Naive thymus-derived CD4-positive, alpha-beta T cell (primary cell): ENCODE data around the gene DUSP6. TPM values are rescaled to one million over a fixed set of nuclear protein-coding genes. Genes with fewer than 3 reads are reported as not detected.

Experiments
- ATAC-seq: fragments of 150-1000 bp; cut with Tn5 transposase; 2 replicates; pipeline ENCODE4 v1.10.0; 2021; ENCODE audit warnings: mild to moderate bottlenecking, moderate library complexity
- CTCF ChIA-PET: fragments of 350-600 bp; sonication (Branson Sonifier 250); formaldehyde crosslinking; loops from one replicate; lab custom pipeline; 2021; ENCODE audit warnings: antibody characterized with exemption; lab: Charles Lee
- POLR2A ChIA-PET: fragments of 350-600 bp; sonication (Branson Sonifier 250); formaldehyde crosslinking; loops from one replicate; lab custom pipeline; 2021; ENCODE audit warnings: antibody characterized with exemption, inconsistent platforms; lab: Charles Lee
- DNase-seq, 9 donors: peaks; one replicate each; pipeline versions ENCODE4 v3.0.0 to v3.0.0-alpha.2; 2020 to 2022; ENCODE audit warnings: mixed read lengths in 1 of 9
- H3K27ac ChIP-seq: one replicate; pipeline ENCODE4 v1.7.0; 2013; ENCODE audit warnings: mild to moderate bottlenecking, low read depth, low read length, moderate library complexity
- H3K27me3 ChIP-seq, 2 donors: one replicate each; pipeline ENCODE4 v1.7.0; 2013; ENCODE audit warnings: low read length in 2 of 2, mild to moderate bottlenecking in 2 of 2, moderate library complexity in 2 of 2; ENCODE audit not compliant: control insufficient read depth in 2 of 2, insufficient read depth in 2 of 2
- H3K36me3 ChIP-seq, 3 experiments: 1 replicate in 2 of 3; 2 replicates in 1 of 3; pipeline ENCODE4 v1.7.0; 2013; ENCODE audit warnings: low read length in 3 of 3, mild to moderate bottlenecking in 3 of 3, moderate library complexity in 1 of 3; ENCODE audit not compliant: insufficient read depth in 3 of 3, control insufficient read depth in 2 of 3
- H3K4me1 ChIP-seq, 2 donors: one replicate each; pipeline ENCODE4 v1.7.0; 2013; ENCODE audit warnings: low read length in 2 of 2, mild to moderate bottlenecking in 2 of 2, moderate library complexity in 1 of 2; ENCODE audit not compliant: control insufficient read depth in 2 of 2, insufficient read depth in 2 of 2
- H3K4me3 ChIP-seq: 2 replicates; pipeline ENCODE4 v1.7.0; 2013; ENCODE audit warnings: mild to moderate bottlenecking, low read length
- H3K9me3 ChIP-seq, 3 experiments: 1 replicate in 2 of 3; 2 replicates in 1 of 3; pipeline ENCODE4 v1.7.0; 2013; ENCODE audit warnings: low read length in 3 of 3; ENCODE audit not compliant: control insufficient read depth in 2 of 3
- H3K27ac Mint-ChIP-seq, 9 donors: one replicate each; pipeline ENCODE4 v1.8.0; 2020 to 2022; ENCODE audit warnings: mixed read lengths in 9 of 9, mild to moderate bottlenecking in 8 of 9, moderate library complexity in 5 of 9, inconsistent platforms in 2 of 9
- H3K27me3 Mint-ChIP-seq, 5 donors: one replicate each; pipeline ENCODE4 v1.8.0; 2021 to 2022; ENCODE audit warnings: mixed read lengths in 5 of 5, mild to moderate bottlenecking in 1 of 5
- H3K36me3 Mint-ChIP-seq, 5 donors: one replicate each; pipeline ENCODE4 v1.8.0; 2020 to 2022; ENCODE audit warnings: mixed read lengths in 5 of 5, mild to moderate bottlenecking in 3 of 5, inconsistent platforms in 1 of 5
- H3K4me1 Mint-ChIP-seq, 7 donors: one replicate each; pipeline ENCODE4 v1.8.0; 2020 to 2022; ENCODE audit warnings: mixed read lengths in 7 of 7, mild to moderate bottlenecking in 3 of 7, inconsistent platforms in 1 of 7
- H3K4me3 Mint-ChIP-seq, 10 donors: one replicate each; pipeline ENCODE4 v1.8.0; 2020 to 2022; ENCODE audit warnings: mild to moderate bottlenecking in 10 of 10, mixed read lengths in 10 of 10, moderate library complexity in 6 of 10, inconsistent platforms in 2 of 10
- H3K9me3 Mint-ChIP-seq, 11 donors: one replicate each; pipeline ENCODE4 v1.8.0; 2020 to 2022; ENCODE audit warnings: mixed read lengths in 11 of 11, mild to moderate bottlenecking in 4 of 11, inconsistent platforms in 1 of 11, moderate library complexity in 1 of 11
- intact Hi-C, 2 donors: fragments of 100-400 bp; cut with micrococcal nuclease; formaldehyde crosslinking; loops; one replicate each; pipeline ENCODE4 v1.15.1; 2023
- polyA plus RNA-seq, 2 donors: library from polyadenylated mRNA; unstranded; fragments of 300-500 nt; fragmentation: Illumina TruSeq; gene quantifications; one replicate each; pipeline ENCODE4 v1.2.3, GENCODE V29; 2021
- total RNA-seq, 6 experiments: library from RNA in 5 of 6; stranded (reverse) in 5 of 6; gene quantifications; 1 replicate in 5 of 6; 2 replicates in 1 of 6; pipeline ENCODE4 v1.2.3 and lab custom pipeline; 2021 to 2026

Gene DUSP6
- total and polyA plus RNA-seq, 7 experiments from 2014 or later = 0.45 to 225 (median 2.8) TPM

DNA sequence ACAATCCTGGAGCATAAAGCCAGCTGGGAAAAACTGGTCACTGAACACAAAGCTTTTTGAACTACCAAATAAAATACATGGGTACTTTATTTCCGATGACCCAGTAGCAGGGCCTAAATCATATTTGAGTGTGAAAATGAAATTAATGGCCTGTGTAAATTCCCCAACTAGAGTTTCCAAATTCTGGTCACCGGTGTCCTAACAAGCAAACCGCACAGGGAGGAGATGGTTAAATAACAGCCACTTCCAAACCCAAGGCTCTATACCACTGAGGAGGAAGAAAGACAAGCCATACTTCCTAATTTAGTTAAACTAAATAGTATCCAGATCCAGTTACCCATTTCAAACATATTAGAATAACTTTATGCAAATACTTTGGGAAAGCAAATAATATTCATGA is 40.1 kb upstream of the DUSP6 start:
- H3K4me1 ChIP-seq = peaks cover 4 to 10% of the 10 kb centered on the region in 2 donors
- peaks cover 0 to 2% (median 0%) of the 10 kb centered on the region in 11 donors for H3K9me3 Mint-ChIP-seq
- ChIA-PET CTCF (no interaction called here), POLR2A (no interaction called here)
- H3K27ac ChIP-seq = no peak overlapping the region
- no peak overlapping the region for H3K27ac Mint-ChIP-seq
- H3K27me3 ChIP-seq = no peaks in the 10 kb centered on the region
- H3K36me3 ChIP-seq = no peaks in the 10 kb centered on the region
- no peak overlapping the region for H3K4me3 ChIP-seq
- DNase-seq (no peak), ATAC-seq (no peak)
- no peaks in the 10 kb centered on the region for H3K9me3 ChIP-seq
- intact Hi-C loops = no loop called here
- peaks cover 15 to 32% (median 26%) of the 10 kb centered on the region in 7 donors for H3K4me1 Mint-ChIP-seq
- H3K27me3 Mint-ChIP-seq = no peaks in the 10 kb centered on the region
- peaks cover 0 to 13% (median 4%) of the 10 kb centered on the region in 5 donors for H3K36me3 Mint-ChIP-seq
- no peak overlapping the region for H3K4me3 Mint-ChIP-seq

DNA sequence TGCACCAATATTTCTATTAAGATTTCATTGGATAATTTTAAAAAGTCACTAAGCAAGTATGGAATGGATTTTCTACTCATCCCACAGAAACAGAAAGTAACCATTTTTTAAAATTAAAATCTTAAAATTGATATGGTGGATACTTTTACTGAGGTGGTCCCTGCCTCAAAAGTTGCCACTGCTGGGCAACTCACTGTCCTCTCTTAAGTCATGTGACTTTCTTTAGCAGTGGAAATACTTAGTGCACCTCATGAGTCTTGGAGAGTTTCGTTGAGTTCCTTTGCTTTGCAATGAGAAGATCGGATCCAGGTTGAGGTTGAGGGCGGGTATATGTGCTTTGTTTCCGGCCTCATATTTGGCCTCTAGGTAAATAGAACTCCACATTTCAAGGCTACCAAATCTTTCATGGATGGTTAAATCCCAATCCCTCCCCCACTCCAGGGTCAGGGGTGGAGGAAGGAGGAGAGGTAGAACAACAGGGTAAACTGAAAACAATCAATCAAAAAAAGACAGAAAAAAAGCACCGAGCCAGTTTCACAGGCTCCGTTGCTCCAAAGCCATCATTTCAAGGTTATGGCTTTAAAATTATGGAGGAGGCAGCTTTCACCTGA is 39.5 kb upstream of the DUSP6 start:
- H3K4me3 Mint-ChIP-seq = no peak overlapping the region
- H3K36me3 Mint-ChIP-seq = peaks cover 0 to 14% (median 4%) of the 10 kb centered on the region in 5 donors
- no peaks in the 10 kb centered on the region for H3K27me3 Mint-ChIP-seq
- intact Hi-C loops = no loop called here
- ChIA-PET POLR2A (no interaction called here), CTCF (no interaction called here)
- H3K4me1 ChIP-seq = peaks cover 0 to 9% of the 10 kb centered on the region in 2 donors
- no peaks in the 10 kb centered on the region for H3K9me3 ChIP-seq
- peaks cover 15 to 30% (median 21%) of the 10 kb centered on the region in 7 donors for H3K4me1 Mint-ChIP-seq
- H3K27ac ChIP-seq = no peak overlapping the region
- H3K36me3 ChIP-seq = no peaks in the 10 kb centered on the region
- ATAC-seq (no peak), DNase-seq (no peak)
- H3K27ac Mint-ChIP-seq = no peak overlapping the region
- no peaks in the 10 kb centered on the region for H3K27me3 ChIP-seq
- H3K4me3 ChIP-seq = no peak overlapping the region
- peaks cover 0 to 2% (median 0%) of the 10 kb centered on the region in 11 donors for H3K9me3 Mint-ChIP-seq

DNA sequence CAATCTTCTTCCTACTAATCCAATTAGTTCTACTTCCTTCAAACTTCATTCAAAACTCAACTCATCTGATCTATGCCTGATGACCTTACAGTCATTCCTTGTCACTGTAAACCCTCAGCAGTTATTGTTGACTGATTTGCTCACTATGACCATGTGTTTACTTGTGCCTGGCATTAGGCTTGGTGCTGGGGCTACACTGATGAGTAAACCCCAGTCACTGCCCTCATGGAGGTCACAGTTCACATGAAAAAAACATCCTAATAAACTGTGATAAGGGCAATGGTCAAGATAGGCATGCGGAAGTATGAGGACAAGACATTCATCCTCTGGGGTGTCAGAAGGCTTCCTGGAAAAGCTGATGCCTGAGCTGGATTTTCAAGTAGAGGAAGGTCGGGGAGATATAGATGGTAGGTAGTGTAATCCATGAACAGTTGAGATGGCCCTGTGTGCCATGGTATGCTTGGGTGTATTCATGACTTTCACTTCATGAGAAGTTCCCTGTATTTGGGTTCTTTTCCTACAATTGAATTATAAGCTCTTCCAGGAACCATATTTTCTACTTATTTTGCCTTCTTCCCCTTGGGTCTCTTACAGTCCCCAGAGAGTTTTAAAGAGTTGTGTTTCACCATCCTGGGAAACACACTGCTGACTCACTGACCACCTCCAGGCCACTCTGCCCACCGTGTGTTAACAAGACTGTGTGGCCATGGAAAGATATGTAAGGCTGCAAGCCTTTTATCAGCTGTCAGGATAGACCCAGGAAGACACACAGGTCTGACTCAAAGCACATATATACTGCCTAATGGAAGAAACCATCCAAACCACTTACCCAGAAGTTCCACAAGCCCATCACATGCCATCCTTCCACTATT is 38.7 kb upstream of the DUSP6 start:
- Mint-ChIP-seq H3K36me3 (peaks cover 0 to 15% (median 4%) of the 10 kb centered on the region in 5 donors), H3K4me1 (peaks cover 14 to 29% (median 18%) of the 10 kb centered on the region in 7 donors), H3K27ac (peak overlapping the region in 2 of 9 donors; percentile 2 to 3), H3K4me3 (no peak overlapping the region), H3K9me3 (peaks cover 0 to 2% (median 0%) of the 10 kb centered on the region in 11 donors), H3K27me3 (no peaks in the 10 kb centered on the region)
- no peaks in the 10 kb centered on the region for H3K9me3 ChIP-seq
- peak; percentile 38 for ATAC-seq
- ChIA-PET POLR2A (no interaction called here), CTCF (interaction anchor here (0.5 to 0.6 kb wide), 2 partner anchors 56 to 226 kb away, joined by 3 to 4 read pairs; no protein-coding TSS in a partner anchor)
- DNase-seq = no peak
- no peaks in the 10 kb centered on the region for H3K27me3 ChIP-seq
- H3K4me3 ChIP-seq = no peak overlapping the region
- intact Hi-C loops = no loop called here
- H3K27ac ChIP-seq = no peak overlapping the region
- no peaks in the 10 kb centered on the region for H3K36me3 ChIP-seq
- H3K4me1 ChIP-seq = peaks cover 0 to 9% of the 10 kb centered on the region in 2 donors

DNA sequence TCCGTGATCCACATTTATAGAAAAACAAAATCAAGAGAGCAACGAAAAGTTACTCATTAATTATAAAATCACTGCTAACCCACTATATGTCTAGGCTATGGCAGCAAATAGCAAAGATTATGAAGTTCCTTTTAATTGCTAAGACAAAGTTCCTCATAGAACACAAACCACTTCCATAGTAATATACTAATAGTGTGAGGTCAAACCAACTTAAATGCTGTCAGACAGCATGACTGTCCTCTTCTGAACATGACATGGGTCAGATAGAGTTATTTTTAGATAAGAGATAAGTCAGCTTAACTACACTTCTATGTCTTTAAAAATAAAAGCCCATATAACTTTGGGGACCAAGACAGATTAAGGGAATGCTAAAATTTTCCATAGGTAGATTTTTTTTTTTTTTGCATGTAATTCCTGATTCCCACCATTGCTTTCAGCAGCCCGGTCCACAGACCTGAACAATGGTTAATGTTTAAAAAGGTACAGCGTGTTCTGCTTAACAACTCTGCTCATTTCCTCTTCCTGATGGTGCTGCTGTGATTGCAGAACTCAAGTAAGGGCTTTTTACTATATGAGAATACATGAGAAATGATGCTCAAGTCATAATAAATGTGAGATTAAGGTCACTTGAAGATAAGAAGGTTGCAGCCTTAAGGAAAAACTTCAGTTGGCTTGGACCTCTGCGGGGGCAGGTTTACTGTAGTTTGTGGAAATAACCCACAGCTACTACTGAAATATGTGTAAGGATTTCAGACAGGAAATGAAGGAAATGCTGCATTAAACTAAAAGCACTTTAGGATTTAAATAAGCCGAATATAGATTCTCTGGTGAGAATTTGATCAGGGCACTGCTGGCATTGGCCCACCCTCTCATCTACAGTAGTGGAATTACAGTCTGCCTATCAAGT is 37.7 kb upstream of the DUSP6 start:
- peaks cover 0 to 9% of the 10 kb centered on the region in 2 donors for H3K4me1 ChIP-seq
- H3K4me3 ChIP-seq = no peak overlapping the region
- peaks cover 0 to 15% (median 4%) of the 10 kb centered on the region in 5 donors for H3K36me3 Mint-ChIP-seq
- peak overlapping the region in 1 of 9 donors; percentile 41 for H3K27ac Mint-ChIP-seq
- ChIA-PET POLR2A (interaction anchor here (0.6 kb wide), 1 partner anchor 327 kb away, joined by 3 read pairs; no protein-coding TSS in a partner anchor), CTCF (interaction anchor here (0.6 kb wide), 1 partner anchor 57 kb away, joined by 3 read pairs; no protein-coding TSS in a partner anchor)
- no peaks in the 10 kb centered on the region for H3K9me3 ChIP-seq
- no peaks in the 10 kb centered on the region for H3K27me3 ChIP-seq
- ATAC-seq (peak; percentile 65), DNase-seq (peak in 1 of 9 donors; percentile 0)
- H3K27ac ChIP-seq = no peak overlapping the region
- H3K4me1 Mint-ChIP-seq = peaks cover 14 to 34% (median 15%) of the 10 kb centered on the region in 7 donors
- H3K9me3 Mint-ChIP-seq = peaks cover 0 to 2% (median 0%) of the 10 kb centered on the region in 11 donors
- H3K27me3 Mint-ChIP-seq = no peaks in the 10 kb centered on the region
- intact Hi-C loops = no loop called here
- H3K36me3 ChIP-seq = no peaks in the 10 kb centered on the region
- peak overlapping the region in 2 of 10 donors; percentile 4 to 16 for H3K4me3 Mint-ChIP-seq

DNA sequence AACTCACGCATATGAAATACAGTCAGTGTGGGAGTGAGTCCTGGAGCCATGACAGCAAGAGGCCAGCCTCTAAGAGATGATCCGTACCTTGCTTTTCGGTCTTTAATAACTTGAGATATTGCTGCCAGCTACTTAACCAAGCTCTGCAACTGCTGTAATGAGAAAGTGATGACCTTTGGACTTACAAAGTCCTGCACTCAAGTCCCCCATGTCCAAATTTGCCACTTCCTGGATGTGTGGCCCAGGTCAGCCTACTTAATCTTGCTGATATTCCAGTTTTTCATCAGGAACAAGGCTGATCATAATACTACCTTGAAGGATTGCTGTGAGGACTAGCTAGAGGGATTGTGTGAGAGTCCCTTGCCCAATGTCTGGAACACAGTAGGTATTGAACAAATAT is 33.8 kb upstream of the DUSP6 start:
- H3K36me3 ChIP-seq = no peaks in the 10 kb centered on the region
- H3K4me1 ChIP-seq = peaks cover 0 to 9% of the 10 kb centered on the region in 2 donors
- CTCF ChIA-PET = no interaction called here
- no peak overlapping the region for H3K4me3 ChIP-seq
- ATAC-seq (no peak), DNase-seq (no peak)
- peaks cover 0 to 7% (median 0%) of the 10 kb centered on the region in 5 donors for H3K36me3 Mint-ChIP-seq
- H3K9me3 Mint-ChIP-seq = no peaks in the 10 kb centered on the region
- H3K27me3 ChIP-seq = no peaks in the 10 kb centered on the region
- H3K27me3 Mint-ChIP-seq = no peaks in the 10 kb centered on the region
- POLR2A ChIA-PET = no interaction called here
- H3K4me1 Mint-ChIP-seq = peaks cover 12 to 41% (median 14%) of the 10 kb centered on the region in 7 donors
- H3K27ac Mint-ChIP-seq = no peak overlapping the region
- H3K9me3 ChIP-seq = no peaks in the 10 kb centered on the region
- intact Hi-C loops = no loop called here
- H3K4me3 Mint-ChIP-seq = no peak overlapping the region
- H3K27ac ChIP-seq = no peak overlapping the region

DNA sequence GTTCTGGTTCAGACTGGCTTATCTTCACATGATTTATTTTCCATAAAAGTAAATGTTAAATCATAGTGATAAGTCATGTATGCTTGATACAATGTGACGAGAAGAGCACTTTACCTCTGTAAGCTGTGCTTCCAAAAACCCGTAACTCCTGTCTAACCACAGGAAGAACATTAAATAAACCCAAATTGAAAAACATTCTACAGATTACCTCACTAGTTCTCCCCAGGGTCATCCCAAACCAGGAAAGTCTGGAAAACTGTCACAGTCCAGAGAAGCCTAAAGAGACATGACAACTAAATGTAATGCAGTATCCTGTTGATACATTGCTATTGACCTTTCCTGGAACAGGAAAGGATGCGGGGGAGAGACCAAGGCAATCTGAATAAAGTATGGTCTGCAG is 32.5 kb upstream of the DUSP6 start:
- DNase-seq (no peak), ATAC-seq (no peak)
- Mint-ChIP-seq H3K36me3 (peaks cover 0 to 7% (median 0%) of the 10 kb centered on the region in 5 donors), H3K27ac (no peak overlapping the region), H3K4me3 (no peak overlapping the region), H3K27me3 (no peaks in the 10 kb centered on the region), H3K4me1 (peaks cover 3 to 31% (median 3%) of the 10 kb centered on the region in 7 donors), H3K9me3 (no peaks in the 10 kb centered on the region)
- H3K27ac ChIP-seq = no peak overlapping the region
- H3K27me3 ChIP-seq = no peaks in the 10 kb centered on the region
- H3K4me1 ChIP-seq = peaks cover 0 to 2% of the 10 kb centered on the region in 2 donors
- H3K36me3 ChIP-seq = no peaks in the 10 kb centered on the region
- H3K4me3 ChIP-seq = no peak overlapping the region
- intact Hi-C loops = no loop called here
- CTCF ChIA-PET = no interaction called here
- POLR2A ChIA-PET = no interaction called here
- H3K9me3 ChIP-seq = no peaks in the 10 kb centered on the region
